IMR-90 (cell line): ENCODE results near the gene CWF19L1.

Source experiments
- CEBPB ChIP-seq: IDR thresholded peaks from 2 replicates; pipeline ENCODE4 v1.6.1; 2012; ENCODE audit warnings: low read depth, low read length, improper control_type of control experiment
- POLR2A ChIP-seq: IDR thresholded peaks from 2 replicates; pipeline ENCODE4 v1.6.1; 2012; ENCODE audit warnings: mild to moderate bottlenecking, low read depth, low read length

GRCh38 chr10:100216006-100216405 is 51.4 kb downstream of the CWF19L1 start:
- TF ChIP-seq CEBPB (no peak), POLR2A (no peak)
